SU-DHL-6 (cell line): ENCODE data around the gene CCDC70.

Experiments
- H2AFZ ChIP-seq: fragments of 200-600 bp; sonication (generic); 2 replicates; pipeline ENCODE4 v1.6.1; 2014; ENCODE audit warnings: low read depth, mild to moderate bottlenecking, moderate library complexity, mixed read lengths, antibody characterized with exemption, low read length; ENCODE audit not compliant: severe bottlenecking
- H3F3A ChIP-seq: fragments of 200-600 bp; shearing (Covaris generic); 2 replicates; pipeline ENCODE4 v1.6.0; 2016; ENCODE audit warnings: antibody characterized with exemption, mild to moderate bottlenecking; ENCODE audit not compliant: insufficient read depth
- H3K27ac ChIP-seq: fragments of 200-600 bp; sonication (generic); 2 replicates; pipeline ENCODE4 v1.5.1; 2016; ENCODE audit warnings: low read depth, mild to moderate bottlenecking, low read length, moderate library complexity, mixed read lengths
- H3K27me3 ChIP-seq: fragments of 200-600 bp; sonication (generic), shearing (Covaris generic); 2 replicates; pipeline ENCODE4 v1.6.0; 2014; ENCODE audit warnings: mild to moderate bottlenecking, low read length
- H3K36me3 ChIP-seq: fragments of 200-600 bp; sonication (generic); 2 replicates; pipeline ENCODE4 v1.6.1; 2014; ENCODE audit warnings: mild to moderate bottlenecking, low read length, mixed read lengths
- H3K4me2 ChIP-seq: fragments of 300-600, 200-600 bp; shearing (Covaris generic), sonication (generic); 2 replicates; pipeline ENCODE4 v1.6.0; 2014; ENCODE audit warnings: low read length, low read depth, mild to moderate bottlenecking; ENCODE audit not compliant: poor library complexity, severe bottlenecking
- H3K4me3 ChIP-seq: fragments of 200-600 bp; sonication (generic); 2 replicates; pipeline ENCODE4 v1.5.1; 2014; ENCODE audit warnings: antibody characterized with exemption, low read length, mild to moderate bottlenecking, mixed read lengths; ENCODE audit not compliant: insufficient read depth, poor library complexity, severe bottlenecking
- H3K79me2 ChIP-seq: fragments of 200-600 bp; sonication (generic); 2 replicates; pipeline ENCODE4 v1.6.1; 2014; ENCODE audit warnings: mild to moderate bottlenecking, low read length, moderate library complexity; ENCODE audit not compliant: insufficient read depth
- H3K9ac ChIP-seq: fragments of 200-600 bp; sonication (generic); 2 replicates; pipeline ENCODE4 v1.7.0; 2014; ENCODE audit warnings: mild to moderate bottlenecking, low read length
- H3K9me2 ChIP-seq: fragments of 200-600 bp; sonication (generic); replicated peaks from 2 replicates; pipeline ENCODE4 v1.6.1; 2014; ENCODE audit warnings: low read length; ENCODE audit not compliant: insufficient read depth
- H3K9me3 ChIP-seq: fragments of 200-600 bp; sonication (generic); 2 replicates; pipeline ENCODE4 v1.6.1; 2014; ENCODE audit warnings: low read length, mixed read lengths; ENCODE audit not compliant: insufficient read depth
- H4K20me1 ChIP-seq: fragments of 200-600 bp; sonication (generic); 2 replicates; pipeline ENCODE4 v1.6.1; 2014; ENCODE audit warnings: low read depth, mild to moderate bottlenecking, antibody characterized with exemption, low read length, moderate library complexity, mixed read lengths
- CTCF ChIP-seq: fragments of 200-600 bp; sonication (generic); IDR thresholded peaks from one replicate; pipeline ENCODE4 v1.5.1; 2017; ENCODE audit warnings: antibody characterized with exemption, mild to moderate bottlenecking, low read length, moderate library complexity; ENCODE audit not compliant: insufficient read depth, poor library complexity, severe bottlenecking
- EZH2phosphoT487 ChIP-seq: fragments of 200-600 bp; sonication (generic), shearing (Covaris generic); conservative IDR thresholded peaks from 2 replicates; pipeline ENCODE4 v1.6.1; 2018; ENCODE audit warnings: mild to moderate bottlenecking, antibody characterized with exemption, low read length, moderate library complexity, mixed read lengths

The CCDC70 gene

GRCh38 chr13:51885651-51886050, 23.9 kb downstream of the CCDC70 start:
- H3K27ac ChIP-seq = no peak overlapping the region
- no peaks in the 10 kb centered on the region for H3F3A ChIP-seq
- H2AFZ ChIP-seq = no peak overlapping the region
- no peaks in the 10 kb centered on the region for H4K20me1 ChIP-seq
- no peaks in the 10 kb centered on the region for H3K79me2 ChIP-seq
- TF ChIP-seq CTCF (no peak), EZH2phosphoT487 (no peak)
- H3K4me3 ChIP-seq = no peak overlapping the region
- H3K27me3 ChIP-seq = no peaks in the 10 kb centered on the region
- H3K9me2 ChIP-seq = no peaks in the 10 kb centered on the region
- no peak overlapping the region for H3K4me2 ChIP-seq
- no peak overlapping the region for H3K9ac ChIP-seq
- no peaks in the 10 kb centered on the region for H3K36me3 ChIP-seq
- H3K9me3 ChIP-seq = peaks cover 14% of the 10 kb centered on the region; the same call in 1 of the 2 replicates

- Histone ChIP-seq H3K79me2 (no peaks in the 10 kb centered on the region), H3K9me2 (no peaks in the 10 kb centered on the region), H3K4me3 (no peak overlapping the region), H3K27me3 (no peaks in the 10 kb centered on the region), H3K27ac (no peak overlapping the region), H3F3A (no peaks in the 10 kb centered on the region), H3K4me2 (no peak overlapping the region), H3K9me3 (peaks cover 14% of the 10 kb centered on the region; the same call in 1 of the 2 replicates), H3K36me3 (no peaks in the 10 kb centered on the region), H2AFZ (no peak overlapping the region), H3K9ac (no peak overlapping the region), H4K20me1 (no peaks in the 10 kb centered on the region)
- TF ChIP-seq EZH2phosphoT487 (no peak), CTCF (no peak)
Measured at GRCh38 chr13:51887468-51887867, 25.7 kb downstream of the CCDC70 start.

- no peaks in the 10 kb centered on the region for H3K36me3 ChIP-seq
- no peaks in the 10 kb centered on the region for H3K9me3 ChIP-seq
- no peaks in the 10 kb centered on the region for H3K9me2 ChIP-seq
- H2AFZ ChIP-seq = no peak overlapping the region
- H3F3A ChIP-seq = no peaks in the 10 kb centered on the region
- no peaks in the 10 kb centered on the region for H4K20me1 ChIP-seq
- TF ChIP-seq EZH2phosphoT487 (no peak), CTCF (no peak)
- H3K4me2 ChIP-seq = no peak overlapping the region
- no peak overlapping the region for H3K27ac ChIP-seq
- no peaks in the 10 kb centered on the region for H3K27me3 ChIP-seq
- no peaks in the 10 kb centered on the region for H3K79me2 ChIP-seq
- no peak overlapping the region for H3K4me3 ChIP-seq
- no peak overlapping the region for H3K9ac ChIP-seq
Measured at GRCh38 chr13:51892657-51893056, 30.9 kb downstream of the CCDC70 start.
